ENCODE measurements around the gene ATOH8.
"Not testable (repeated sequence)": the region's sequence is repeated elsewhere in the genome, so short reads cannot be mapped to it uniquely, and the experiment has no call there.

The ATOH8 gene, protein sequence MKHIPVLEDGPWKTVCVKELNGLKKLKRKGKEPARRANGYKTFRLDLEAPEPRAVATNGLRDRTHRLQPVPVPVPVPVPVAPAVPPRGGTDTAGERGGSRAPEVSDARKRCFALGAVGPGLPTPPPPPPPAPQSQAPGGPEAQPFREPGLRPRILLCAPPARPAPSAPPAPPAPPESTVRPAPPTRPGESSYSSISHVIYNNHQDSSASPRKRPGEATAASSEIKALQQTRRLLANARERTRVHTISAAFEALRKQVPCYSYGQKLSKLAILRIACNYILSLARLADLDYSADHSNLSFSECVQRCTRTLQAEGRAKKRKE

DNA sequence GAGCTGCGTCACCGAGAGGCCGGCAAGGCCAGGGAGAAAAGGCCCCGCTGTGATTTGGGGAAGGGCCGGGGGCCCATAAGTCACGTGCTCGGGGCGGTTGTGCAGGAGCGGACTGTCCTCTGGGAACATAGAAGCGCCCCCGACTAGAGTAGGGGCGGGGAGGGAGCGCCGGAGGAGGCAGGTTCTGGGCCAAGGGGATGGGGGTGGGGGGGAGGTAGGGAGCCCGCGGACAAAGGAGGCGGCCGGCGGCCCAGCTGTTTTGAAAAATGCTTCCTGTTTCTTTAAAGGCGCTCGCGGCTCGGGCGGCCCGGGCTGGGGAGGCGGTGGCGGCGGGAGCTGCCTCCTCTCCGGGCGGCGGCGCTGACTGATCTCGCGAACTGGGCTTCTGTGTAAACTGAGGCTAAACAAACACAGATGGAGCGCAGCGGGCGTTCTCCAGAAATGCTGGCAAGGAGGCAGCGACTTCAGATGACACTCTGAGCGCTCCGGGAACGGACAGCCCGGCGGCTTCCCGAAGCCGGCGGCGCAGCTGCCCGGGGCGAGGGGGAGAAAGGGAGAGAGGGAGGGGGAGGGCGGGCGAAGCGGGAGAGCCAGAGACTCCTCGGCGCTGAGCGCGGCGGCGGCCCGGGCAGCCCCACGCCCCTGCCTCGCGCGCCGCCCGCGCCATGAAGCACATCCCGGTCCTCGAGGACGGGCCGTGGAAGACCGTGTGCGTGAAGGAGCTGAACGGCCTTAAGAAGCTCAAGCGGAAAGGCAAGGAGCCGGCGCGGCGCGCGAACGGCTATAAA, at the start of gene ATOH8:
TSS of gene ATOH8 (plus strand) at position 467 of the 788 bp plus-strand sequence. CDS start at position 666, 199 bp downstream.
- no peak for DNase-seq (ENCODE audit: low read depth in 3 of 3, low spot score in 1 of 3)

DNA sequence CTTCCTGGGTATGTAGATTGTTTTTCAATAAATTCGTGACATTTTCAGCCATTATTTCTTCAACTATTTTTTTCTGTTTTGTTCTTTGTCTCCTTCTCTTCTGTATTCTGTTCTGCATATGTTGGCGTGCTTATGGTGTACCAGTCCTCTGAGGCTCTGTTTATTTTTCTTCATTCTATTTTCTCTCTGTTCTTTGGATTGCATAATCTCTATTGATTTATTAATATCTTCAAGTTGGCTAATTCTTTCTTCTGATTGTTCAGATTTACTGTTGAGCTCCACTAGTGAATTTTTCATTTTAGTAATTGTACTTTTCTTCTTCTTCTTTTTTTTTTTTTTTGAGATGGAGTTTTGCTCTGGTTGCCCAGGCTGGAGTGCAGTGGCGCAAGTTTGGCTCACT, 49.8 kb upstream of the ATOH8 start:
- DNase-seq (ENCODE audit: low read depth in 3 of 3, low spot score in 1 of 3), result no peak

DNA sequence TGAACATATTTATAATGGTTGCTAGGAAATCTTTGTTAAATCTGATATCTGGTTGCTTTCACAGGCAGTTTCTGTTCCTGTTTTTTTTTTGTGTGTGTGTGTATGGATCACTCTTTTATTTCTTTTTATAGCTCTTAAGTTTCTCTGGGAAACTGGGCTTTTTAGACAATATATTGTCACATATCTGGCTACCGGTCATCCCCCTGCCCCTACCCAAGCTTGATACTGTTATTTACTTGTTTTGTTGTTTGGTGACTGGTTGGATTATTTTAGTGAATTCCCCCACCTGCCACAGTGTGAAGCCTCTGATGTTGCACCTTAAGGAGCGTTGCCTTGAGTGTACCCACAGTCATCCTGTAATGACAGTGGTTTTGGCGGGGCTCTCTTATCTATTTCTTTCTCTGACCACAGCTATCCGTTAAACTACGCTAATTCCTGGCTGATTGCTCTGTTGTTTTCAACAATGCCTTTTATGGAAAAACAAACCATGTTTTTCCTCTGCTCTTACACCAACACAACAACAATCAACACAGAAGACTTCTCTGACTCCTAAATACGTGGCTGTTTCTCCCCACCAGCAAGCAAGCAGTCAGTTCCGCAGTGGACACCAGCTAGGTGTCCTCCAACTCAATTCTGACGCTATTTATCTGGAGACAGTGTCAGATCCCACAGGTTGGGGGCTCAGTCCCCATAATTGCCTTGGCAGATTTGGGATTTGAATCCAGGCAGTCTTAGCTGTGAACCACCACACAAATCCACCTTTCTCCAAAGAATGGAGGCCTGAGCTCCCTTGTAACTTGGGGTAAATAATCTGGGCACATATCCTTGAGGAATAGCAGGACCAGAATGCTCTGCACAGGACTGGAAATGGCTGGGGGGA, 48.8 kb upstream of the ATOH8 start:
- DNase-seq (ENCODE audit: low read depth in 3 of 3, low spot score in 1 of 3), result no peak

DNA sequence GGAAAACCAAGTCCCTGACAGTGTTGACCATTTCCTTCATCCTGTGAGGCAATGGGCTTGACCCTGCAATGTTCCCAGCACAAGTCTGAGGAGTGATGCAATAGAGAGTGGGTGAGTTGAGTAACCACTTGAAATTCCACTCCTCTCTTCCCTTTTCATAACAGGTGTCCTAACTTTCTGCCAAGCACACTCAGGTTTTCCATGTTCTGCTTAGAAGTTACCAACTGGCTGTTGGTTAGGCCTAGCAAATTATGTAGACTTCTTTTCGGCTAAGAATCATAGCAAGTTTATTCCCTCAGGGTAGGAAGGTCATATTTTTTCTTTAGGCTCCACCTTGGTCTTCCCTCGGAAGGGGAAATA, 48.1 kb upstream of the ATOH8 start:
- no peak for DNase-seq (ENCODE audit: low read depth in 3 of 3, low spot score in 1 of 3)

DNA sequence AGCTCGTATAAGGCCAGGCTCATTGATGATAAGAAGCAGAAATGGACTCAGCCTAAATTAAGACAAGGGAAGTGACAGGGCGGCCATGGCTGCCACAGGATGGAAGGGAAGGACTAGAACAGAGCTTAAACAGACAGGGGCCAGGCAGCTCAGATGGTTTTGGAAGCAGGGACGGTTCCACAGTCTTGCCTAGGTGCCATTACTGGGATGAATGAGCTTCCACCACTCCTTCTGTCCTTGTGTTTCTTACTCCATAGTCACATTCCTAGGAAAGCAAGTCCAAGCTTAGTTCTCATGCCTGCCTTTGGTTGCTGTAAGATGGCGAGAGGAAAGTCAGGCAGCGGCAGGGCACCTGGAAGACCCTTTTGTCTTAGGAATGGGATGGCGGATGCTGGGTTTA, 47.7 kb upstream of the ATOH8 start:
- no peak for DNase-seq (ENCODE audit: low read depth in 3 of 3, low spot score in 1 of 3)

DNA sequence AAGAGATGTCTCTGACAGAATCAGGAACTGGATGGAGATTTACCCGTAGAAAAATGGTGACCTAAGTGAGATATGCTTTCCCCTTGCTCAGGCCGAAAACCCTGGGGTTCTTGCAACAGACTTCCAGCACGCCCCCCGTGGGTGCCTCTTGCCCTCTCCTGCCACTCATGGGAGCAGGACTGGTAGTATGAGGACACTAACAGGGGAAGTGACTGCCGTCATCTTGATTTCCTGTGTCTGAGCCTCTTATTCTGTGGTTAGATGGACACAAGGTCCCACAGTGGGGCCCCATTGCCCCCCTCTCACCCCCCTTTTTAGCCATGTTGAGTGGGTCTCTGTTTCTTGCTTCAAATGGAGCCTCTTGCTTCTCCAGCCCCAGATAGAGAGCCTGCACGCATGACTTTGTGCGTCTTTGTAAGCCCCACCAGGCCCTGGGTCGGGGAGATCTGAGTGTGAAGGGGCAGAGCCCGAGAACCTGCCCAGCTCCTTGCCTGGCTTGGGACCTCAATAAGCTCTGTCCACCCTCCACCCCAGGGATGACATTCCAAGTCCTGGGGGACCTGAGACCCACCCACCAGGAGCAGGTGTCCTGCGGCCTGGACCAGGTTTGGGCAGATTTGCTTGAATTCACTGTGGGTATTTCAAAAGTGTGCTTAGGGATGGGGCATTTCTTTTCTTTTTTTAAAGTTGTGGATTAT, 47.0 kb upstream of the ATOH8 start:
- no peak for DNase-seq (ENCODE audit: low read depth in 3 of 3, low spot score in 1 of 3)

DNA sequence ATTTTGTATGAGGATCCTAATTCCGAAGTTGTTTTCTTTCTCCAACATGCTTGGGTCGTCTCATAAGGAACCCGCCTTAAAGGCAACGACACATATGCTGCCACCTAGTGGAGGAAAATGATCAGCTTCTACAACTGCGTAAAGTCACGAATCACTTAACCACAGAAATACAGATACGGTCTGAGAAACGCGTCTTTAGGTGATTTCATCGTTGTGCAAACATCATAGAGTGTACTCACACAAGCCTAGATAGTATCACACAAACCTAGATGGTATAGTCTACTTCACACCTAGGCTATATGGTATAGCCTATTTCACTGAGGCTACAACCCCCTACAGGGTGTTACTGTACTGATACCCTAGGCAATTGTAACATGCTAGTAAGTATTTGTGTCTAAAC, 46.5 kb upstream of the ATOH8 start:
- DNase-seq (ENCODE audit: low read depth in 3 of 3, low spot score in 1 of 3), result peak in 2 of 3 donors; percentile 12 to 38

DNA sequence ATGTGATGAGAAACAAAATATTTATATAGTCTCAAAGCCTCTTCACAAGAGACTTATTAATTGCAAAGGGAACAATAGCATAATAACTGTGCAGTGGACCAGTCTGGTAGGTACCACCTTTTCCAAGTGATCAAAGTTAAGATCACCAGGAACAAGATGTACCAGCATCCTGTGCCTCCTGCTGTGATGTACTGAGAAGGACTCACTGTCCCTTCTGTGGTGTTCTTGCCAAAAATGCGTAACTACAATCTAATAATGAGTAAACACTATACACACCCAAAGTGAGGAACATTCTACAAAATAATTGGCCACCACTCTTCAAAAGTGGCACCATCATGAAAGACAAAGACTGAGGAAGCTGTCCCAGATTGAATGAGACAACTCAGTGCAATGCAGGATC, 45.1 kb upstream of the ATOH8 start:
- no peak for DNase-seq (ENCODE audit: low read depth in 3 of 3, low spot score in 1 of 3)

DNA sequence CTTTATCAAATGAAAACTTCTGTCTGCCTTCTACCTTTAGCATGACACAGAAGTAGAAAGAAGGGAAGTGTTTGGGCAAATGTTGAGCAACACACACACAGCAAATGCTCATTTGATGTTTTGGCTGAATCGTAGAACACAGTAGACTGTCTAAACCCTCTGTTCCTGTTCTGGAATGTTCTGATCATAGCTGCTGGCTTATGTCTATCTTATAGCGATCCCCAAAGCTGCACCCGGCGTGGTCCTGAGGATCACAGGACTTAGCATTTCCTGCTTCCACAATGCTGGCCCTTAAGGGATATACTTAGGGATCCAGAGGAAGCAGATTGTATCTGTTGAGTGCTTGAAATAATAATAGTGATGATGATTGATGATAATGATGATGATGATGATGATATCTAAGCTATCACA, 44.4 kb upstream of the ATOH8 start:
- DNase-seq (ENCODE audit: low read depth in 3 of 3, low spot score in 1 of 3), result no peak

DNA sequence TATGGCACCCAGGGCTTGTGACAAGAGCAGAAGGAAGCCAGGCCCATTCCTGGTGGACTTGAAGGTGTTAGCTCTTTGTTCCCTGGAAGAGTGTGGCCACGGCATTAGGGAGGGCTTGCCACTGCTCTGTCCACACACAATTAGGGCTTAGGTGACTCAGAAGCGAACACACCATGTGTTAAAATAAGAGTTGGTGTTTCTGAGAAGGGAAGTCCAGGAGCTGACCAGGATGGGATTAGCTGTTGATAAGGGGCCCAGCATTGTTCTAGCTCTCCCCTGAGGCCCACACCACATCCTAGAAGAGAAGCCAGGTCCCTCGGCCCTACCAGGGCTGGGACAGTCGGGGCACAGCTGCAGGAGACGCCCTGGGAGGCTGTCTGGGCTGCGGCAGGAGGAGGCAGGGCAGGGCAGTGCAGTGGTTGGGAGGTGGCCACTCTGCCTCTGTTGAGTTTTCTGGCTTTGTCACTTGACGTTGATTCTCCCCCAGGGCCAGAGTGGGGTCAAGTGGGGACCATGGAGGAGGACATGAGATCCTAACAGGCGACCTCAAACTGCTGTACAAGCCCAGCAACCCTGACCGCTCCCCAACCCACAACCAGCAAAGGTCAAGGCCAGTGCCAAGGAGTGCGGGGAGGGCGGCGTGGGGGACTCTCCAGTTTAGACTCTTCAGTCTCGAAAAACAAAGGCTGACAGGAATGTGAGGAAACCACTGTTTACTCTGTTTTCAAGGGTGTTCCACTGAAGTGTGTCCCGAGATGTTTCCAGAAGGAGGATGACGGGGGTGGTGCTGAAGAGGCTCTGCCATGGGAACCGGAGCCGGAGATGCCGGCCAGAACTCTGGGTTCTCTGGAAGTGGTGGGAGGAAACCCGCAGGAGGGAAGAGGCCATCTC, 42.9 kb upstream of the ATOH8 start:
- DNase-seq (ENCODE audit: low read depth in 3 of 3, low spot score in 1 of 3), result no peak

DNA sequence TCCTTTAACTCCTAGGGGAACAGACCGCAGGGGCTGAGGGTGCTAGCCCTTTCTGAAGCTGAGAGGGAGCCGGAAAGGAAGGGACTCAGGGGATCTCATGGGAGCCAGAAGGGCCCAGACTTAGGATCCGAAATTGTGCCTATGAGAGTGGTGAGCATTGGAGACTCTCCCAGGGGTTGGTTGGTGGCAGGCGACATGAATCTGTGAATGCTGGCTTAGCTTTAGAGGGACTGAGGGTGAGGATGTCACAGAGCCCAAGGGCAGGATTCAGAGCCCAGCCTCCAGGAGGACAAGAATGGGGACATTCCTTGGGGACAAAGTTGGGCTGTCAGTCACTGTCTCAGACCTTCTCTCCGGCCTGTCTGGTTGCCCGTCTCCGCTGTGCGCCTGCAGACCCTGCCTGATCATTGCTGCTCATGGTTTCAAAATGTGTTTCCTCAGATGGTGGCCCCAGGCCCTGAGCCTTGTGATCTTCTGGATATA, 42.2 kb upstream of the ATOH8 start:
- DNase-seq (ENCODE audit: low read depth in 3 of 3, low spot score in 1 of 3), result no peak

DNA sequence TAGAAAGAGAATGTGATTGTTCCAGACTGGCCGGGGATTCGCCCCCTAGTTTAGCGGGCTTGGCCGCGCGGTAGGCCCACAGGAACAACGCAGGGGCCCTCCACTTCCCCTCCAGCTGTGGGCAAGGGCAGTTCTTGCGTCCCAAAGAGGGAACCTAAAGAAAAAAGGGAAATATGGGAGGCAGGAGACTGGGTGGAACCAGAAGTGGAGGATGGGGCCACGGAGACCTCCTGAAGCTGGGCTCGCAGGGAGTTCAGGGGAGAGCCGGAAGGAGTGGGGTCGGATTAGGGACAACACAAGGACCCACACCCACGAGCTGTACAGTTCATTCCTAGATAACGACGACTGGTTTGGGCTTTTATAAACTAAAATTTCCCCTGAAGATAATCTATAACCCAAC, 41.5 kb upstream of the ATOH8 start:
- DNase-seq (ENCODE audit: low read depth in 3 of 3, low spot score in 1 of 3), result no peak

DNA sequence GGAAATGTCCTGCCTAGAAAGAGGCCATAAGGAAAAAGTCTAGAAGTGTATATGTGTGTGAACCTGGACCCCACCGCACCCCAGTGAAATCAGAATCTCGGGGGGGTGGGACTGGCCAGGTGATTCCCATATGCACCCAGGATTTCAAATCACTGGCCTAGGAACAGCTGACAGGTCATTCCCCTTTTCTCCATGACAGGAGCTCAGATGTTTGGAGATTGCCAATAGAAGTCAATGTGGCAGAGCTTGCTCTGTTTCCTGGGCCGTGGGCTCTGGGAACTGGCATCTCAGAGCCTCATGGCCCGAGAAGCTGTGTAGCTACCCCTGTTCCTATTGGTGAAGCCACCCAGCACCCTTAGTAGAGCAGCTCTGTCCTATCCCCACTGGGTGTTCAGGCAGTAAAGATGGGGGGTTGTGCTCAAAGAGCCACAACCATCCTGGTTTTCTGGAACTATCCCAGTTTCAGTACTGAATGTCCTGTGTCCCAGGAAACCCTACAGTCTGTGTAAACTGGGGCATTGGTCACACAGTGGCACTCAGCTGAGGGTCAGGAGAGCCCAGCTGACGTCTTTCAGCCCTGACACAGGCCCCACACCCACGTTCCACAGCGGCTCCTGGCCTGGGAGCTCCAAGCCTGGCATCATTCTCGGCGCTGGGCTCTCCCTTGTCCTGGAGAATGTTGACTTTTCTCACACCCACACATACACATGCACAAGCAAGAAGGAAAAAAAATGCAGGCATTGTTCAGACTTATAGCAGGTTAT, 40.8 kb upstream of the ATOH8 start:
- DNase-seq (ENCODE audit: low read depth in 3 of 3, low spot score in 1 of 3), result no peak

DNA sequence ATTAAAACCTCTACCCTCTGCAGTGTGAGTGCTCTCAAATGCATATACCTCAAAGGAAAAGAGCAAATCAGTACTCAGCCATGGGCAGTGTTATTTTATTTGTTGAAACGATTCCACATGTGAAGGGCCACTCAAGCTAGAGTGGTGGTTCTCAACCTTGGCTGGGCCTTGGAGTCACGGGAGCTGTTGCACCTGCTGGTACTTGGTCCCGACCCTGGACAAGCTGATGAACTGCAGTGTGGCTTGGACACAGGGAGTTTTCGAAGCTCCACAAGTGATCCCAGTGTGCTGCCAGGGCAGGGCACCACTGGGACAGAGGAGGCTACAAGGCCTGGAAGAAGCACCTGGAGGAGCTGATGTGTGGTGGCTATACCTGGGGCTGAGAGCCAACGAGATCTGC, 40.0 kb upstream of the ATOH8 start:
- no peak for DNase-seq (ENCODE audit: low read depth in 3 of 3, low spot score in 1 of 3)

DNA sequence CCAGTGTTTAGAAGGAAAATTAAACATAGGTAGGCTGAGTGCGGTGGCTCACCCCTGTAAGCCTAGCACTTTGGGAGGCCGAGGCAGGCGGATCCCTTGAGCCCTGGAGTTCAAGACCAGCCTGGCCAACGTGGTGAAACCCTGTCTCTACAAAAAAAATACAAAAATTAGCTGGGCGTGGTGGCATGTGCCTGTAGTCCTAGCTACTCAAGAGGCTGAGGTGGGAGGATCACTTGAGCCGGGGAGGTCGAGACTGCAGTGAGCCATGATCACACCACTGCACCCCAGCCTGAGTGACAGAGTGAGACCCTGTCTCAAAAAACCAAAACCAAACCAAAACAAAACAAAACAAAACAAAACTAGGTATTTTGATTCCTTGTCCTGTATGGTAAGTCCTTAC, 39.4 kb upstream of the ATOH8 start:
- DNase-seq (ENCODE audit: low read depth in 3 of 3, low spot score in 1 of 3), result not testable (repeated sequence)

DNA sequence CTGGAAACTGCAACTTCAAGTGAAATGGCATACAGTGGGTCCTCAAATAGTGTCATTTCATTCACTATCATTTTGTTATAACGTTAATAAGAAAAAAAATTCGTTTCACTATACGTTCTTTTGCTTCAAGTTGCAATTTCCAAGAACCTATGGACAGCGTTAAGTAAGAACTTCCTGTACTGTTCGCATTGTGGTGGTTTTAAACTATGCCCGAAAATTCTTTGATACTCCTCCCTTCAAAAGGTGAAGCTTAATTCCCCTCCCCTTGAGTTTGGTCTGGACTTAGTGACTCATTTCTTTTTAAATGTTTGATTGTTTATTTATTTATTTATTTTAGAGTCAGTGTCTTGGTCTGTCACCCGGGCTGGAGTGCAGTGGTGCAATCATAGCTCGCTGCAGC, 39.0 kb upstream of the ATOH8 start:
- no peak for DNase-seq (ENCODE audit: low read depth in 3 of 3, low spot score in 1 of 3)

DNA sequence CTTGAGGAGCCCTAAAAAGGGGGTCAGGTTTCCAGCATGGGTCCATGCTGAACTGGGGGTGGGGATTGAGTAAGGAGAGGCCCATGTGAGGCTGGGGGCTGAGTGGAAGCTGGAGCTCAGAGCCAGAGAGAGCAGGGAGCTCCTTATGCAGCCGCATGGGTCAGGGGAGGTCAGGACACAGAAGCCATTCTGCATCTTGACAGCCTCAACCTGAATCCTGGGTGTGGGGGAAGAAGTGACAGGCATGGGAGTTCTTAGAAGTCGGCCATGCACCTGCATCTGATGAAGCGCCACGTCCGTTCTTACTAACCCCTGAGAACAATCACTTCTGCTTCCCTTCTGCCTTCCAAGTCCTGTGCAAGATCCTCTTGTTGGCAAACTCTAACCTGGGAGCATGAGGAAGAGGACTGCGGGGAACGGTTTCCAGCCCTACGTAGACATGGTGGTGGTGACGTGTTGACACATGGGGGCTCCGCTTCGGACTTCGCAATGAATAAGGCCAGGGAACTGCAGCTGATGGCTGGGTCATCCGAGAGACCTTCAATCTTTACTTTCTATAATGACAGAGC, 37.4 kb upstream of the ATOH8 start:
- no peak for DNase-seq (ENCODE audit: low read depth in 3 of 3, low spot score in 1 of 3)

DNA sequence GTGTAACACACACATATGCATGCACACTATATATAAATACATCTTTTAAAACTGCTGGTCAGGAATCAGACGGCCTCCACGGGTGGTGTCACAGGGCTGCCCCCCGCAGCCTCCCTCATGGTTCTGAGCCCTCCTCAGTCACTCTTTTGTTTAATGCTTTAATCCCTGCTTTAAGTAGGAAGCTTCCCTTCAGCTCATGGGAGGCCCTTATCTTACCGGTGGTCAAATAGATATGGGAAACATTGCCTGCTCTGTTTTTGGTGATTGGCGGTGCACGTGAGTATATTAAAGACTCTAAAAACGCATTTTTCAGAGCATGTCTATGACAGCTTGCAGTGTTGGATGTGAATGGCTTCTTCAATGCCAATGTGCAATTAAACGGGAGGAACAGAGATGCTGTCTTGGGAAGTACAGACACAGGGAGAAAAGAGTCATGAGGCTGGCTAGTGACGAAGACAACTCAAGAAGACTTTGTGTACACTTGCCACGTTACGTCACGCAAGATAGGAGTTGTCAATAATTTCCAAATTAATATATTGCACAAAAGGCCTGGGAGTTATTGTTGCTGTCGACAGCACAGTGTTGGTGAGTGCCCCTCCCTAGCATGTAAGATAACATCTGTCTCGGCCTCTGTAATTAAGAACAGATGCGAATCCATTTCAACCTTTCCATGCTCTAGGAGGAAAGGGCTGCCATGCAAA, 36.3 kb upstream of the ATOH8 start:
- no peak for DNase-seq (ENCODE audit: low read depth in 3 of 3, low spot score in 1 of 3)

Measured in stimulated activated CD4-positive, alpha-beta T cell treated with anti-CD3 and anti-CD28 coated beads, TNF-alpha, amount 100 ng/mL, for 1 hour (primary cell).